Suprapubic skin (tissue), 3 donors: Measurements from ENCODE around the gene IFT80.

Source experiments
- CTCF ChIP-seq, 2 donors: fragments of 200-600 bp in 1 of 2; fragments of 450-650 bp in 1 of 2; sonication (generic) in 1 of 2; IDR thresholded peaks; one replicate each; pipeline ENCODE4 v1.5.1; 2016 to 2019; ENCODE audit warnings: antibody characterized with exemption in 2 of 2, mild to moderate bottlenecking in 1 of 2, moderate library complexity in 1 of 2
- EP300 ChIP-seq: sonication (generic); formaldehyde crosslinking; IDR thresholded peaks from one replicate; pipeline ENCODE4 v1.6.1; 2017; ENCODE audit warnings: antibody characterized with exemption

DNA sequence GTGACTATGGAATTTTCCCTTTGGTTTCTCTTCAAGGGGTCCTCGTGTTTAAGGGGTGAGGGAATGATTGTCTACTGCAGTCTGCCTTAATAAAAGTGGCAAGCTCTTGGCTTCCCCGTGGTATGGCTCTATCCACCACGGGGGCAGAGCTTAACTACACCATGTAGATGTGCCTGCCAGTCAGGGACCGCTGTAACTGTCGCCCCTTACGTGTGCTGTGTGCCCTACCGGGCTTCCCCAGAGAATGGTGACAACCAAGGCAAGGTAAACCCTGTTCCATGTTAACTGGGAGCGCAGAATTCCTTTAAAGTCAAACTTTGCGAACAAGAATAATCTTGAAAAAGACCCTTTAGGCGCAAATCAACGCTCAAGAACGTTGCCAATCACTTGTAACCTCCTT, 174.8 kb downstream of the IFT80 start:
- TF ChIP-seq CTCF (IDR thresholded peaks at IDR 0.05): no peak
- TF ChIP-seq EP300: no peak
